HL-60 (cell line): ENCODE data around the gene SEMA7A.

Experiments
- GABPA ChIP-seq: IDR thresholded peaks from 2 replicates; pipeline ENCODE4 v1.6.1; 2012; ENCODE audit warnings: low read depth
- POLR2AphosphoS5 ChIP-seq: IDR thresholded peaks from 2 replicates; pipeline ENCODE4 v1.6.1; 2012; ENCODE audit warnings: low read depth
- REST ChIP-seq: IDR thresholded peaks from 2 replicates; pipeline ENCODE4 v1.6.1; 2012; ENCODE audit warnings: low read depth; ENCODE audit not compliant: insufficient replicate concordance
- SPI1 ChIP-seq: IDR thresholded peaks from 2 replicates; pipeline ENCODE4 v1.6.1; 2012; ENCODE audit warnings: low read depth, mild to moderate bottlenecking, borderline replicate concordance
- TF ChIP-seq, protein P1 (sequence below): IDR thresholded peaks from one replicate; pipeline ENCODE4 v1.5.1; 2011; ENCODE audit warnings: low read length, control low read depth, inconsistent platforms; ENCODE audit not compliant: insufficient read depth

DNA sequence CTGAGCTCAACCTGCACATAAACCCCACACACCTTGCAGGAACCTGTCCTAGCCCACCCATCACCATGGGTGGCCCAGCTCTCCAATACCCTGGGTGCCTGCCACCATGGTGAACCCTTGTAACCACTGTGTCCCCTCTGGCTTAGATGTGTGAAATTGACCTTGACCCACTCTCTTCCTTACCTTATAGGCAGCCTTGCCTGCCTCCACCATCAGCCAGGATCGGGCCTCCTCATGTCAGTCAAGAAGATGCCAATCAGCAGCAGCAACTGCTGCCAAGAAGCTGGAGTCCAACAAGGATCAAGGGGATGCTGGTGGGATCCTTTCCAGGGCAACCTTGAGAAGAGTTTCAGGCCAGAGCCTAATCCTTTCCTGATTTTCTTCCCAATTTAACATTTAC lies 57.5 kb downstream of the SEMA7A start:
- TF ChIP-seq, protein P1, sequence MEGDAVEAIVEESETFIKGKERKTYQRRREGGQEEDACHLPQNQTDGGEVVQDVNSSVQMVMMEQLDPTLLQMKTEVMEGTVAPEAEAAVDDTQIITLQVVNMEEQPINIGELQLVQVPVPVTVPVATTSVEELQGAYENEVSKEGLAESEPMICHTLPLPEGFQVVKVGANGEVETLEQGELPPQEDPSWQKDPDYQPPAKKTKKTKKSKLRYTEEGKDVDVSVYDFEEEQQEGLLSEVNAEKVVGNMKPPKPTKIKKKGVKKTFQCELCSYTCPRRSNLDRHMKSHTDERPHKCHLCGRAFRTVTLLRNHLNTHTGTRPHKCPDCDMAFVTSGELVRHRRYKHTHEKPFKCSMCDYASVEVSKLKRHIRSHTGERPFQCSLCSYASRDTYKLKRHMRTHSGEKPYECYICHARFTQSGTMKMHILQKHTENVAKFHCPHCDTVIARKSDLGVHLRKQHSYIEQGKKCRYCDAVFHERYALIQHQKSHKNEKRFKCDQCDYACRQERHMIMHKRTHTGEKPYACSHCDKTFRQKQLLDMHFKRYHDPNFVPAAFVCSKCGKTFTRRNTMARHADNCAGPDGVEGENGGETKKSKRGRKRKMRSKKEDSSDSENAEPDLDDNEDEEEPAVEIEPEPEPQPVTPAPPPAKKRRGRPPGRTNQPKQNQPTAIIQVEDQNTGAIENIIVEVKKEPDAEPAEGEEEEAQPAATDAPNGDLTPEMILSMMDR: no peak
- TF ChIP-seq POLR2AphosphoS5: no peak
- TF ChIP-seq SPI1: no peak
- TF ChIP-seq GABPA: no peak
- TF ChIP-seq REST: no peak
